ENCODE results near the gene USP25. TPM values are rescaled to one million over a fixed set of nuclear protein-coding genes. Genes with fewer than 3 reads are reported as not detected.

Gene USP25
- 71.8 and 97.5 TPM in 2 replicates for total RNA-seq

- DNase-seq: peak; percentile 81
These were observed at the start of gene USP25 for GRCh38 chr21:15729674-15730483. USP25 (plus strand) TSS chr21:15729982; CDS start chr21:15730394, 412 bp downstream.

DNA sequence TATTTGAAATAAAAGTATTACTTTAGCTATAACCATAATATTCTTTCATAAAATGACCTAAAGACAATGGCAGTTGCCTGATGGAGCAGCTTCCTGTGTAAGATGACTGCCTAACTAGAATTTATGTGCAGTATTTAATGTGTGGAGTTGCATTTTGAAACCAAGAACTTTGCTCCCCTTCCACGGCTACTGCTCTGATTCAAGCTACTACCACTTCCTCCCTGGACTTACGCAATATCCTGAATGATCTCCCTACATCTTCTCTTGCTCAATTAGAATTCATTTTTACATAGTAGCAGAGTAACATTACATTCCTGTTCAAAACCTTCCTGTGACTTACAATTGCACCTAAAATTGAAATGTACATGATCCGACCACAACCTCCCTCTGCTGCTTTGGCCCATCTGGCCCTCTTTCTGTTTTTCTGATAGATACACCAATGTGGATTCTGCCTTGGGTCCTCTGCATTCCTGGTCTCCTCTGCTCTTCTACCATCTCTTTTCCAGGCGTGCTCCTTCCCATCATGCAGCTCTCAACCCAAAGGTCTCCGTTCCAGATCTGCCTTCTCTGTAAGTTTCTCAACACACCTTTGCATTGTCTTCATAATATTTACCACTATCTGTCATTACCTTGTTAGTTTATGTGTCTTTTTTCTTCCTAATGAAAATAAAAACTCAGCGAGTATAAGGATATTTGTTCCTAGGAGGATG, 47.4 kb upstream of the USP25 start:
- peak; percentile 70 for DNase-seq

DNA sequence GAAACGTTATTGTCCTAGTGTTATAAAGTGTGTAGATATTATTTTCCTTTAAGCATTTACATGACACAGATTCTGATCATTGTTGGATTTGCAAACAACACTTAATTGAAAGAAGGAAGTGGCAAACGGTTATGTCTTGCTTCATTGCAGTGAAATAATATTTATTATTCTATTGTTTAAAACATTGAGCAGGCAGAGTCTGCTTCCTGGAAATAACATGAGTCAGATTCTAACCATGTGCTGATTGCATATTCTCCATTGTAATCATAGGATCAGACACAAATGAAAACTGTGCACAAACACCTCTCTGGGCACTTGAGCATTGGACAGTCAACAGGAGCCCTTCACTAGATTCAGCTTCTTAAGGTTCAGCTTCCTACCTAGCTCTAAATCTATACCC, 46.8 kb upstream of the USP25 start:
- DNase-seq: peak; percentile 90

DNA sequence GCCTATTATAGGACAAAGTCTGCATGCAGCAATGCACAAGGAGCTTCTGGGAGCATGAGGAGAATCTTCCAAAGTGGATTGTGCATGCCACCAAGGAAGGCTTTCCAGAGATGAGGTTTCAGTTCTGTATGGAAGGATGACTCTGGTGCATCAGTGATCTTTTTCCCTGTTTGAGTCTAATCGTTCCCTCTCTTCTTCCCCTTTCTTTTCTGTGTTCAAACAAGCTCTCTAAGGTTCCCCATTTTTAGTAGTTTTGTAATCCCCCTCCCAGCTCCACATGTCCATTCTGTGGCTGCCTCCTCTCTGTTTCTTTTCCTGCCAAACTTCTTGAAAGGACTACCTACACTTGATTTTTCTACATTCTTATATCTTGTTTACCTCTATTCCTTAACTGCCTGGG, 43.3 kb upstream of the USP25 start:
- DNase-seq: no peak

- no peak for DNase-seq
These were observed 42.6 kb upstream of the USP25 start for GRCh38 chr21:15687208-15687607.

DNA sequence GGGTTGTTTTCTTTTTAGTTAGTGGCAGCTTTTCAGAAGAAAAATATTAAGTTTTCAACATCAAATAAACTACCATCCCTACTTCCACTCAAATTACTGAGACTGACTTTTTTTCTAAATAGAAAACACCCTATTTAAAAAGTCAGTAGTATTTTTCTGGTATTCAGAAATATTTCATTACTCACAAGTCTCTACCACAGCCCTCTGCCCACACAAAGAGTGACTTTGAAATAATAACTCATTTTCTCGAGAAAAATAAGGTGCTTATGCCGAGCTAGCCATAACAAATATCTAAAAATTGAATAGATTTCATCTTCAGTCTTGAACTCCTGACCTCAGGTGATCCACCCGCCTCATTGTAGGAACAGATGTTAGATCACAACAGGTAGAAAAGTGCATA, 41.8 kb upstream of the USP25 start:
- no peak for DNase-seq

- DNase-seq: no peak
These were observed 41.0 kb upstream of the USP25 start for GRCh38 chr21:15688809-15689208.

GRCh38 chr21:15692711-15693110, 37.1 kb upstream of the USP25 start:
- peak; percentile 28 for DNase-seq

GRCh38 chr21:15695241-15695640, 34.5 kb upstream of the USP25 start:
- no peak for DNase-seq

GRCh38 chr21:15701830-15702229, 28.0 kb upstream of the USP25 start:
- no peak for DNase-seq

GRCh38 chr21:15703932-15704331, 25.9 kb upstream of the USP25 start:
- DNase-seq: no peak

DNA sequence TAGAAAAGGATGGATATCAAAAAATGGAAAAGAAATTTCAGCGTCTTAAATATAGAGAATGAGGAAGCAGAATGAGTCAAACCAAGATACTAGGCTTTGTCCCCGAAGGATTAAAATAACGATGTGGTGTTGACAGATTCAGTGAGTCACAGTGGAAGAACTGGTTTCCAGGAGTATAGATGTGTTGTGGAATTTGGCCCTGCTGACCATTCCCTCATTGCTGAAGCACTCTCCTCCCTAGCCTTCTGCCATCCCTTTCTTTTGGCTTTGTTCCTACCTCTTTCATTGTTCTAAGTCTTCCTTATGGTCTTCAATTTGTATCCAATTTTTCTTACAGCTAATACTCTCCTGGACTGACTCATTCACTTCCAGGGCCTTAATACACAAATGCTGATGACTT, 23.1 kb upstream of the USP25 start:
- peak; percentile 88 for DNase-seq

DNA sequence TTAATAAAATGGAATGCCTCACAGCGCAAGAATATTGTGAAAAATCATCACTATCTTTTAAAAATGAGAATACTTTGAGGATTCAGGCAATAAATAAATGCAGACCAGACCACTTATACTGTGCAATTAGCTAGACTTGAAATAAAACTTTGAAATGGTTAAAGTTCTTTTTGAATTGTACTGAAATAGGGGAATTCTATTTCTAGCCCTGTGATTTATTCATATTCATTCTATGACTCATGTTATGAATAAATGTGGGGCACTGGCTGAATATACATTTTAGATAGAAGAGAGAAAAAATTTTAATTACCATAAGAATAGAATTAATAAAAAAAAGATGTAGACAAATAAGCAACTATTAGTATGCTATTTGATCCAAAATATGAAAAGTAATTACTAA, 16.4 kb upstream of the USP25 start:
- DNase-seq: no peak

DNA sequence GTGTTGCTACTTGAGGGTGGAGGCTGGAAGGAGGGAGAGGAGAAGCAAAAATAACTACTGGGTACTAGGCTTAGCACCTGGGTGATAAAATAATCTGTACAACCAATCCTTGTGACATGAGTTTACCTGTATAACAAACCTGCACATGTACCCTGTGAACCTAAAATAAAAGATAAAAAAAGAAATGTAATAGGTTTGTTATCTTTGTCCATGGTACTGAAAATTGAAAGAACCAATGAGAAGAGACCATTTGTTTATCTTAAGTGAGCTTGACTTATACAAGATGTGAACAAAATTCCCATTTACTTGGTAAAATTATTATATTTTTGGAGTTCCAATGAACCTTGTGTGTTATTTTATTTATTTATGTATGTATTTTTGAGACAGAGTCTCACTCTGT, 11.1 kb upstream of the USP25 start:
- DNase-seq: no peak

DNA sequence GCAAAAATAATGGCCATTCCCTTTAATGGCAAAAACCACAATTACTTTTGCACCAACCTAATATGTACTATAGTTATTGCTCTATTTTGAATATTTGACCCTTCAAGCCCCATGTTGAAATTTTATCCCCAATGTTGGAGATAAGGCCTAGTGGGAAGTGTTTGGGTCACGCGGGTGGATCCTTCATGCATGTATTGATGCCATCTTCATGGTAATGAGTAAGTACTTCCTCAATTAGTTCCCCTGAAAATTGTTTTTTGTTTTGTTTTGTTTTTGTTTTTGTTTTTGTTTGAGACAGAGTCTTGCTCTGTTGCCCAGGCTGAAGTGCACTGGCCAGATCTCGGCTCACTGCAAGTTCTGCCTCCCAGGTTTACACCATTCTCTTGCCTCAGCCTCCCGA, 9.8 kb upstream of the USP25 start:
- no peak for DNase-seq

GRCh38 chr21:15722591-15723324, 7.0 kb upstream of the USP25 start:
- DNase-seq: no peak

- no peak for DNase-seq
These were observed 3.8 kb upstream of the USP25 start for GRCh38 chr21:15725949-15726348.

- no peak for DNase-seq
These were observed 1.7 kb upstream of the USP25 start for GRCh38 chr21:15728046-15728445.

DNA sequence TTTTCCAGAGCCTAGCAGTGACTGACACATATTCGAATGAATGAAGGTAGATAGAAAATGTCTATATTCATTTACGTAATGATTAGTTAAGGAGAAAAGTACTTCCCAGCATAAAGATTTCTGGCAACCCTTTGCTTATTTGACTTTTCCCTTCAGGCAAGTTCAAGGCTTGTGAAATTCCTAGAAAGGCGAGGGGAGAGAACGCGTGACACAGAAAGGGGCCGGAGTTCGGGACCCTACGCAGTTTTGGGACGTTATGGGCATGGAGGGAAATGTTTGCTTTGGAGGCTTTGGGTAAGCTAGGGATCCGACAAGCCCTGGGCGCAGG, 472 bp upstream of the USP25 start:
- DNase-seq: no peak

DNA sequence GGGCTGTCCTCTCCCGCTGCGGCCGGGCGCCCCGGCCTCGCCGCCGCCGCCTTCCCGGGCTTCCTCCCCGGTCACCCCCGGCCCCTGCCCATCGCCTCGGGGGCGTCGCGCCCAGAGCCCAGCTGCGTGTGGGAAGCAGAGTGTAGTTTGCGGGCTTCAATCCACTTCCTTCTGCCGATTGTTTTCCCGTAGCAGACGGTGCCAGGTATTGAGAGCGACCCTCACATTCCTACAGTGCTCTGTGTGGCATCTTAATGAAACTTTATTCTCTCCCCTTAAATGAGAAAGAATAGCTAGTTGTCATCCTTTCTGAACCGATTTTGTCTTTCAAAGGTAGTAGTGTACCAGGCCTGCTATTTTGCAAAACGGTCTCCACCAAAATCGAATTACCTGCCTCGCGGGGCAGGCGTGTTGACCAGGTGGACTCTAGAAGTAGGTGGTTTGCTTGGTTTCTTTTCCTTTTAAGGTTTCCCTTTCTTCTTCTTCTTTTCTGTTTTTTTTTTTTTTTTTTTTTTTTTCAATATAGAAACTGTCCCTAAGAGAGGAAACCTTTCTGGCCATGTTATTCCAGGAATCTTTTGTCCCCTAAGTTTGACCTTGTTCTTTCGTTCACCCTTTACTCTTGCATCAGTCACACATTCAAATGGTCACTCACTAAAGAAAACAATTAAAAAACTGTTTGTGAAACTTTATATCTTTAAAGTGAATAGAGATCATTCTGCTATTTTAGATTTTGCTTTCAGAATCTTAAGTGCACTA, 881 bp downstream of the USP25 start:
- DNase-seq: peak; percentile 41

GRCh38 chr21:15731243-15731613, 1.4 kb downstream of the USP25 start:
- peak; percentile 26 for DNase-seq

DNA sequence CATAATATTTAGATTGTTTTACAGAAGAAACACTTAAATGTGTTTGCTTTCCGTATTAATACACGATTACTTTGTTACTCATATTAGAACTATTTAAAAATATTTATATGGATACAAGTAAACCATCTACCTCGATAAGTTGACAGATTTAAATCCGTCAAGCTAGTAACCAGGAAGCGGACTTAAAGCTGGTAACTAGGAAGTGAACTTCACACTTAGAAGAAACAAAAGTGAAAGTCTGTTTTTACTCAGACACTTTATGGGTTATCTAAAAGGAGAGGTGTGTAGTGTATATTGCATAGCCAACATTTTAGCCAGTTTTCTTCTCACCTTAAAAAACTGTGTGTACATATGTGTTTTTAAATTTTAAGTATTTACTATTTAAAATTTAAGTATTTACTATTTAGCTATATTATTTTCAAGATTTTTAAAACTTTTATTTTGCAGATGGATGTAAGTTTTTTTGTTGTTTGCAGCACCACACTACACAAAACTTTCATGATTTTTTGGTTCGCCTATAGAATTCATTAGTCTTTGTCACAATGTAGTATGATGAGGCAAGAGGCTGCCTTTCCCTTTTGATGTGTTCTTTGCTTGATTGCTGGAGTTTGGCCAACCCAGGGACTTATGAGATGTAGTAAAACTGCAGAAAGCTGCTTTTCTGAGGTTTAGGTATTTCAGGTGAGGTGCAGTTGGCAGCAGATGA, 2.7 kb downstream of the USP25 start:
- peak; percentile 75 for DNase-seq
